GM19025 (cell line): Measurements from ENCODE around the gene PMCH.
"Not testable (repeated sequence)": the region's sequence is repeated elsewhere in the genome, so short reads cannot be mapped to it uniquely, and the experiment has no call there.

ENCODE experiments used
- ATAC-seq: cut with Tn5 transposase; IDR thresholded peaks from one replicate; pipeline ENCODE4 v1.9.1; 2021; ENCODE audit warnings: mild to moderate bottlenecking, low read depth, moderate library complexity; ENCODE audit not compliant: unreplicated experiment

Gene PMCH

DNA sequence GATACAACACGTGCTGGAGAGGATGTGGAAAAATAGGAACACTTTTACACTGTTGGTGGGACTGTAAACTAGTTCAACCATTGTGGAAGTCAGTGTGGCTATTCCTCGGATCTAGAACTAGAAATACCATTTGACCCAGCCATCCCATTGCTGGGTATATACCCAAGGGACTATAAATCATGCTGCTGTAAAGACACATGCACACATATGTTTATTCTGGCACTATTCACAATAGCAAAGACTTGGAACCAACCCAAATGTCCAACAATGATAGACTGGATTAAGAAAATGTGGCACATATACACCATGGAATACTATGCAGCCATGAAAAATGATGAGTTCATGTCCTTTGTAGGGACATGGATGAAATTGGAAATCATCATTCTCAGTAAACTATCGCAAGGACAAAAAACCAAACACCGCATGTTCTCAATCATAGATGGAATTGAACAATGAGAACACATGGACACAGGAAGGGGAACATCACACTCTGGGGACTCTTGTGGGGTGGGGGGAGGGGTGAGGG lies 50.5 kb downstream of the PMCH start:
- ATAC-seq: not testable (repeated sequence)
